ENCODE results near the gene GALT.

- TF ChIP-seq, protein P1, sequence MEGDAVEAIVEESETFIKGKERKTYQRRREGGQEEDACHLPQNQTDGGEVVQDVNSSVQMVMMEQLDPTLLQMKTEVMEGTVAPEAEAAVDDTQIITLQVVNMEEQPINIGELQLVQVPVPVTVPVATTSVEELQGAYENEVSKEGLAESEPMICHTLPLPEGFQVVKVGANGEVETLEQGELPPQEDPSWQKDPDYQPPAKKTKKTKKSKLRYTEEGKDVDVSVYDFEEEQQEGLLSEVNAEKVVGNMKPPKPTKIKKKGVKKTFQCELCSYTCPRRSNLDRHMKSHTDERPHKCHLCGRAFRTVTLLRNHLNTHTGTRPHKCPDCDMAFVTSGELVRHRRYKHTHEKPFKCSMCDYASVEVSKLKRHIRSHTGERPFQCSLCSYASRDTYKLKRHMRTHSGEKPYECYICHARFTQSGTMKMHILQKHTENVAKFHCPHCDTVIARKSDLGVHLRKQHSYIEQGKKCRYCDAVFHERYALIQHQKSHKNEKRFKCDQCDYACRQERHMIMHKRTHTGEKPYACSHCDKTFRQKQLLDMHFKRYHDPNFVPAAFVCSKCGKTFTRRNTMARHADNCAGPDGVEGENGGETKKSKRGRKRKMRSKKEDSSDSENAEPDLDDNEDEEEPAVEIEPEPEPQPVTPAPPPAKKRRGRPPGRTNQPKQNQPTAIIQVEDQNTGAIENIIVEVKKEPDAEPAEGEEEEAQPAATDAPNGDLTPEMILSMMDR (IDR thresholded peaks at IDR 0.05; ENCODE audit: insufficient read depth, low read length, poor library complexity, severe bottlenecking) = no peak
- TF ChIP-seq EZH2phosphoT487 (conservative IDR thresholded peaks at IDR 0.05; ENCODE audit: low read length) = no peak
Measured at GRCh38 chr9:34674440-34674839, 28.0 kb downstream of the GALT start.
